GM23338 (cell line): ENCODE data around the gene CDC42EP5. TPM values are rescaled to one million over a fixed set of nuclear protein-coding genes. Genes with fewer than 3 reads are reported as not detected.

Experiments
- ATAC-seq: fragments of 200-7000 bp; cut with Tn5 transposase; 3 replicates; pipeline ENCODE4 v1.9.1; 2020
- DNase-seq: peaks from one replicate; pipeline ENCODE4 v3.0.0-alpha.2; 2015; ENCODE audit warnings: low spot score
- H2AFZ ChIP-seq: fragments of 200-600 bp; sonication (generic); 2 replicates; pipeline ENCODE4 v1.8.0; 2016; ENCODE audit warnings: antibody characterized with exemption, mild to moderate bottlenecking, moderate library complexity
- H3F3A ChIP-seq: fragments of 200-600 bp; sonication (generic); replicated peaks from 2 replicates; pipeline ENCODE4 v1.8.0; 2017; ENCODE audit warnings: antibody characterized with exemption, mixed run types, low read depth
- H3K27ac ChIP-seq: fragments of 200-600 bp; sonication (generic); 2 replicates; pipeline ENCODE4 v1.6.1; 2016; ENCODE audit warnings: low read depth
- H3K27me3 ChIP-seq: fragments of 200-600 bp; sonication (generic); 2 replicates; pipeline ENCODE4 v1.8.0; 2016; ENCODE audit warnings: mild to moderate bottlenecking, mixed run types, moderate library complexity; ENCODE audit not compliant: insufficient read depth
- H3K36me3 ChIP-seq: fragments of 200-600 bp; sonication (generic); 2 replicates; pipeline ENCODE4 v1.8.0; 2016; ENCODE audit warnings: mild to moderate bottlenecking; ENCODE audit not compliant: insufficient read depth
- H3K4me1 ChIP-seq: fragments of 200-600 bp; sonication (generic); 2 replicates; pipeline ENCODE4 v1.8.0; 2016; ENCODE audit warnings: mild to moderate bottlenecking, moderate library complexity; ENCODE audit not compliant: insufficient read depth
- H3K4me2 ChIP-seq: fragments of 200-600 bp; sonication (generic); 2 replicates; pipeline ENCODE4 v1.7.1; 2017; ENCODE audit warnings: mixed run types
- H3K4me3 ChIP-seq: fragments of 200-600 bp; sonication (generic); 2 replicates; pipeline ENCODE4 v1.6.1; 2016; ENCODE audit warnings: mixed run types
- H3K79me2 ChIP-seq: fragments of 200-600 bp; sonication (generic); replicated peaks from 2 replicates; pipeline ENCODE4 v1.8.0; 2017; ENCODE audit warnings: mild to moderate bottlenecking; ENCODE audit not compliant: insufficient read depth
- H3K9me2 ChIP-seq: fragments of 200-600 bp; sonication (generic); 2 replicates; pipeline ENCODE4 v1.8.0; 2017; ENCODE audit not compliant: insufficient read depth
- H4K20me1 ChIP-seq: fragments of 200-600 bp; sonication (generic); replicated peaks from 2 replicates; pipeline ENCODE4 v1.8.0; 2017; ENCODE audit warnings: mild to moderate bottlenecking; ENCODE audit not compliant: insufficient read depth
- H3K27ac Mint-ChIP-seq: 2 replicates; pipeline ENCODE4 v1.8.0; 2020; ENCODE audit warnings: inconsistent platforms, mild to moderate bottlenecking, moderate library complexity, mixed read lengths
- H3K27me3 Mint-ChIP-seq: 3 replicates; pipeline ENCODE4 v1.8.0; 2022; ENCODE audit warnings: low read depth, mild to moderate bottlenecking, moderate library complexity, mixed read lengths, inconsistent platforms; ENCODE audit not compliant: insufficient read depth, poor library complexity
- H3K36me3 Mint-ChIP-seq: 3 replicates; pipeline ENCODE4 v1.8.0; 2021; ENCODE audit warnings: low read depth, mild to moderate bottlenecking, inconsistent platforms, moderate library complexity, mixed read lengths
- H3K4me1 Mint-ChIP-seq: 3 replicates; pipeline ENCODE4 v1.8.0; 2020; ENCODE audit warnings: mild to moderate bottlenecking, inconsistent platforms, mixed read lengths
- H3K4me3 Mint-ChIP-seq: 3 replicates; pipeline ENCODE4 v1.8.0; 2021; ENCODE audit warnings: moderate library complexity, mild to moderate bottlenecking, inconsistent platforms, mixed read lengths
- H3K9me3 Mint-ChIP-seq: 3 replicates; pipeline ENCODE4 v1.8.0; 2020; ENCODE audit warnings: moderate library complexity, mild to moderate bottlenecking, inconsistent platforms, mixed read lengths
- CREB1 ChIP-seq: fragments of 250-450 bp; sonication (Bioruptor Pico); IDR thresholded peaks from 2 replicates; pipeline ENCODE4 v1.5.0; 2020; ENCODE audit warnings: low read depth, mild to moderate bottlenecking, moderate library complexity
- EZH2phosphoT487 ChIP-seq: fragments of 200-600 bp; sonication (generic); IDR thresholded peaks from one replicate; pipeline ENCODE4 v1.8.1; 2018; ENCODE audit warnings: antibody characterized with exemption; ENCODE audit not compliant: unreplicated experiment
- POLR2AphosphoS5 ChIP-seq: IDR thresholded peaks from 2 replicates; pipeline ENCODE4 v1.6.1; 2016; ENCODE audit warnings: antibody characterized with exemption, low read depth
- REST ChIP-seq: IDR thresholded peaks from one replicate; pipeline ENCODE4 v1.6.1; 2018; ENCODE audit warnings: antibody characterized with exemption; ENCODE audit not compliant: unreplicated experiment
- ZNF114 ChIP-seq: fragments of 250-450 bp; sonication (Bioruptor Pico); IDR thresholded peaks from 2 replicates; pipeline ENCODE4 v1.5.0; 2020; ENCODE audit warnings: mild to moderate bottlenecking, moderate library complexity
- polyA plus RNA-seq: library from polyadenylated mRNA; unstranded; fragments of >200 nt; fragmentation: Nextera tagmentation; extraction: Ambion mirVana; gene quantifications from 2 replicates; pipeline ENCODE4 v1.2.1, GENCODE V29; 2016
- total RNA-seq: library from RNA; depleted of rRNA; stranded (reverse); fragments of >200 nt; shearing (Covaris generic); gene quantifications from 2 replicates; pipeline ENCODE4 v1.2.3, GENCODE V29; 2014
- TF ChIP-seq, protein P1 (sequence below), 2 experiments: fragments of 200-600 bp in 1 of 2; sonication (generic) in 1 of 2; conservative IDR thresholded peaks; 2 replicates each; pipeline versions ENCODE4 v1.5.1 to v1.6.1; 2016 to 2017; ENCODE audit warnings: antibody characterized with exemption in 2 of 2, low read depth in 2 of 2, mild to moderate bottlenecking in 2 of 2, moderate library complexity in 1 of 2
- TF ChIP-seq, protein P2 (sequence below): IDR thresholded peaks from 2 replicates; pipeline ENCODE4 v1.6.1; 2016; ENCODE audit warnings: antibody characterized with exemption

Gene CDC42EP5
- total and polyA plus RNA-seq, 2 experiments from 2014 or later = 1.4 to 3.4 TPM

- TF ChIP-seq POLR2AphosphoS5 (no peak), REST (no peak), EZH2phosphoT487 (no peak)
- TF ChIP-seq, protein P1, sequence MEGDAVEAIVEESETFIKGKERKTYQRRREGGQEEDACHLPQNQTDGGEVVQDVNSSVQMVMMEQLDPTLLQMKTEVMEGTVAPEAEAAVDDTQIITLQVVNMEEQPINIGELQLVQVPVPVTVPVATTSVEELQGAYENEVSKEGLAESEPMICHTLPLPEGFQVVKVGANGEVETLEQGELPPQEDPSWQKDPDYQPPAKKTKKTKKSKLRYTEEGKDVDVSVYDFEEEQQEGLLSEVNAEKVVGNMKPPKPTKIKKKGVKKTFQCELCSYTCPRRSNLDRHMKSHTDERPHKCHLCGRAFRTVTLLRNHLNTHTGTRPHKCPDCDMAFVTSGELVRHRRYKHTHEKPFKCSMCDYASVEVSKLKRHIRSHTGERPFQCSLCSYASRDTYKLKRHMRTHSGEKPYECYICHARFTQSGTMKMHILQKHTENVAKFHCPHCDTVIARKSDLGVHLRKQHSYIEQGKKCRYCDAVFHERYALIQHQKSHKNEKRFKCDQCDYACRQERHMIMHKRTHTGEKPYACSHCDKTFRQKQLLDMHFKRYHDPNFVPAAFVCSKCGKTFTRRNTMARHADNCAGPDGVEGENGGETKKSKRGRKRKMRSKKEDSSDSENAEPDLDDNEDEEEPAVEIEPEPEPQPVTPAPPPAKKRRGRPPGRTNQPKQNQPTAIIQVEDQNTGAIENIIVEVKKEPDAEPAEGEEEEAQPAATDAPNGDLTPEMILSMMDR (conservative IDR thresholded peaks at IDR 0.05; ENCODE audit: low read depth in 2 of 2) = no peak
Observed at GRCh38 chr19:54449701-54450069, 23.4 kb downstream of the CDC42EP5 start (continued).

- Histone ChIP-seq H3K4me3 (peak within 1 kb of the TSS; percentile 97), H3K36me3 (peaks cover 26% of the 10 kb centered on the region), H3K4me1 (peaks cover 9% of the 10 kb centered on the region), H3F3A (no peaks in the 10 kb centered on the region), H4K20me1 (peaks cover 36% of the 10 kb centered on the region), H2AFZ (peak within 1 kb of the TSS; percentile 95), H3K79me2 (peaks cover 67% of the 10 kb centered on the region), H3K27me3 (no peaks in the 10 kb centered on the region), H3K4me2 (peak within 1 kb of the TSS; percentile 96), H3K27ac (peak within 1 kb of the TSS; percentile 89), H3K9me2 (no peaks in the 10 kb centered on the region)
- DNase-seq (peak; percentile 95), ATAC-seq (peak; percentile 92)
- TF ChIP-seq POLR2AphosphoS5 (peak; percentile 95), ZNF114 (no peak), CREB1 (CRISPR knock-in tag) (peak; percentile 94)
- TF ChIP-seq, protein P2, sequence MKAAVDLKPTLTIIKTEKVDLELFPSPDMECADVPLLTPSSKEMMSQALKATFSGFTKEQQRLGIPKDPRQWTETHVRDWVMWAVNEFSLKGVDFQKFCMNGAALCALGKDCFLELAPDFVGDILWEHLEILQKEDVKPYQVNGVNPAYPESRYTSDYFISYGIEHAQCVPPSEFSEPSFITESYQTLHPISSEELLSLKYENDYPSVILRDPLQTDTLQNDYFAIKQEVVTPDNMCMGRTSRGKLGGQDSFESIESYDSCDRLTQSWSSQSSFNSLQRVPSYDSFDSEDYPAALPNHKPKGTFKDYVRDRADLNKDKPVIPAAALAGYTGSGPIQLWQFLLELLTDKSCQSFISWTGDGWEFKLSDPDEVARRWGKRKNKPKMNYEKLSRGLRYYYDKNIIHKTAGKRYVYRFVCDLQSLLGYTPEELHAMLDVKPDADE = peak; percentile 73; the same call in 1 of the 2 replicates
- H3K27me3 Mint-ChIP-seq = peaks cover 15% of the 10 kb centered on the region
- peak within 1 kb of the TSS; percentile 98 for H3K4me3 Mint-ChIP-seq
- H3K36me3 Mint-ChIP-seq = peaks cover 53% of the 10 kb centered on the region
- peaks cover 12% of the 10 kb centered on the region for H3K9me3 Mint-ChIP-seq
- H3K4me1 Mint-ChIP-seq = peaks cover 19% of the 10 kb centered on the region
- peak within 1 kb of the TSS; percentile 99 for H3K27ac Mint-ChIP-seq
Observed at GRCh38 chr19:54448774-54449700, 24.1 kb downstream of the CDC42EP5 start, which contains the start of gene LENG8. LENG8 (plus strand) TSS chr19:54449199; CDS start chr19:54451345, 2,146 bp downstream.
